Nephron (organoid): ENCODE results near the gene IL23R.

Source experiments
- H3K27ac Mint-ChIP-seq, 3 experiments: 2 replicates each; pipeline ENCODE4 v1.8.0; 2020; ENCODE audit warnings: mixed read lengths in 3 of 3, mild to moderate bottlenecking in 2 of 3, moderate library complexity in 1 of 3
- H3K27me3 Mint-ChIP-seq: 2 replicates; pipeline ENCODE4 v1.8.0; 2021; ENCODE audit warnings: low read depth, mild to moderate bottlenecking, moderate library complexity, mixed read lengths
- H3K36me3 Mint-ChIP-seq: 2 replicates; pipeline ENCODE4 v1.8.0; 2020; ENCODE audit warnings: low read depth, mixed read lengths
- H3K4me1 Mint-ChIP-seq: 2 replicates; pipeline ENCODE4 v1.8.0; 2020; ENCODE audit warnings: mixed read lengths
- H3K4me3 Mint-ChIP-seq, 3 experiments: 2 replicates each; pipeline ENCODE4 v1.8.0; 2020; ENCODE audit warnings: mild to moderate bottlenecking in 3 of 3, mixed read lengths in 3 of 3, moderate library complexity in 2 of 3
- H3K9me3 Mint-ChIP-seq: 2 replicates; pipeline ENCODE4 v1.8.0; 2020; ENCODE audit warnings: mixed read lengths
- CTCF ChIP-seq, 3 experiments: fragments of 200-600 bp; sonication (generic); IDR thresholded peaks; one replicate each; pipeline ENCODE4 v1.5.0; 2021; ENCODE audit warnings: antibody characterized with exemption in 3 of 3; ENCODE audit not compliant: unreplicated experiment in 3 of 3

IL23R gene

GRCh38 chr1:67169932-67170331 is 3.7 kb downstream of the IL23R start:
- Mint-ChIP-seq H3K4me3 (no peak overlapping the region), H3K27me3 (peaks cover 2% of the 10 kb centered on the region), H3K36me3 (no peaks in the 10 kb centered on the region), H3K9me3 (no peaks in the 10 kb centered on the region), H3K4me1 (no peaks in the 10 kb centered on the region), H3K27ac (peak overlapping the region in 1 of 3 experiments; percentile 78)
- no peak for TF ChIP-seq CTCF (IDR thresholded peaks at IDR 0.05; ENCODE audit: unreplicated experiment in 3 of 3)

GRCh38 chr1:67170751-67171573 is 4.7 kb downstream of the IL23R start:
- H3K4me3 Mint-ChIP-seq, result no peak overlapping the region

DNA sequence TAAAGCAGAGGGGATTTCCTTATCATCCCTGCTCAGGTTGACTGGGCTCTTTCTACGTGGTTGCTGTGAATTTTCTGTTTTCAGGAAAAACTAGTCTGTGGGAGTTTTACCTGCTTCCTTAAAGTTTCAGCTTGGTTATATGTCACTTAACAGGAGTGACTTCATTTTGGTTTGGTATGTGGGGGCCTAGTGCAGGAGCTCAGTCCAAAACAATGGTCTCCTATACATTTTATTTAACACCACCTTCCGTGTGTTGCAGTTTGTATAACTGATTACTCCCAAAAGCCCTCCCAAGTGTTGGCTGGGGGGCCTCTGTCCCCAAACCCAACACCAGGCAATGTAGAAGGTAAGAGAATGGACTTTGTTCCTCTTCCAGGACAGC is 5.3 kb downstream of the IL23R start:
- no peak overlapping the region for H3K4me3 Mint-ChIP-seq
- no peaks in the 10 kb centered on the region for H3K4me1 Mint-ChIP-seq
- H3K36me3 Mint-ChIP-seq, result no peaks in the 10 kb centered on the region
- H3K27me3 Mint-ChIP-seq, result peaks cover 4% of the 10 kb centered on the region
- TF ChIP-seq CTCF (IDR thresholded peaks at IDR 0.05; ENCODE audit: unreplicated experiment in 3 of 3), result no peak
- H3K9me3 Mint-ChIP-seq, result peaks cover 3% of the 10 kb centered on the region
- no peak overlapping the region for H3K27ac Mint-ChIP-seq

More at GRCh38 chr1:67170751-67171573, 4.7 kb downstream of the IL23R start:
- TF ChIP-seq CTCF (IDR thresholded peaks at IDR 0.05; ENCODE audit: unreplicated experiment in 3 of 3), result no peak
- H3K9me3 Mint-ChIP-seq, result peaks cover under 1% of the 10 kb centered on the region
- peak overlapping the region in 1 of 3 experiments; percentile 15 for H3K27ac Mint-ChIP-seq
- H3K27me3 Mint-ChIP-seq, result peaks cover 4% of the 10 kb centered on the region
- H3K36me3 Mint-ChIP-seq, result no peaks in the 10 kb centered on the region
- no peaks in the 10 kb centered on the region for H3K4me1 Mint-ChIP-seq

DNA sequence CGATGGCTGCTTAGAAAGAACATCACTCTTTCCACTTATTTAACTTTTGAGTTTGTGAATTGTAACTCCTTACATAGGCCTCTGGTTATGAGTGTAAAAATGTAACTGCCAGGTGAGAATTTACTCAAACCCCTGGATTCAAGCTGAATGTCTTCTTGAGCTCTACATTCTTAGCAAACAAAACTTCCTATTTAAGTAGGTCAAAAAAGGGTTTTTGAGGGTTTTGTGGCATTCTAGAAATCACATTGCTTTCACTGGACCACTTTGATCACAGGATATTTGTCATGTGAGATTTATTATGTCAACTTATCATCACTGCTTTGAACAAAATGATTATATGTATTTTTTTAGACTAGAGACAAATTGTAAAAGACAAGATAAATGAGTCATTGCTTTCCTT is 5.7 kb downstream of the IL23R start:
- no peak for TF ChIP-seq CTCF (IDR thresholded peaks at IDR 0.05; ENCODE audit: unreplicated experiment in 3 of 3)
- no peaks in the 10 kb centered on the region for H3K36me3 Mint-ChIP-seq
- no peak overlapping the region for H3K4me3 Mint-ChIP-seq
- no peak overlapping the region for H3K27ac Mint-ChIP-seq
- peaks cover 4% of the 10 kb centered on the region for H3K27me3 Mint-ChIP-seq
- H3K4me1 Mint-ChIP-seq, result no peaks in the 10 kb centered on the region
- H3K9me3 Mint-ChIP-seq, result peaks cover 3% of the 10 kb centered on the region

DNA sequence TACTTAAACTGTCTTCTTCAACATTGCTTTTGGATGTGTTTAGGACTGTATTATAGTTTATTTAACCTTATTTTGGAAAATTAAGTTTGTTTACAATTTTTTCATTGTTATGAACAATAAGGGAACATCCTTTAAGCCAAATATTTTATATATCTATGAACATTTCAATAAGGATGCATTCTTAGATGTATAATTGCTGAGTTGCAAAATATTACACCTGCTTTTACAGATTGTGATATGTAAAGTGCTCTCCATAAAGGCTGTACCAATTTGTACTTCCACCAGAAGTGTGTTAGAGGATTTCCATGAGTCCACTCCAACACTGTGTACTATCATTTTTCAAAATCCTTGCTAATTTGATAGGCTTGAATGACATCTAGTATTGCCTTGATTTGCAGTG is 7.7 kb downstream of the IL23R start:
- peaks cover 3% of the 10 kb centered on the region for H3K9me3 Mint-ChIP-seq
- H3K36me3 Mint-ChIP-seq, result no peaks in the 10 kb centered on the region
- no peaks in the 10 kb centered on the region for H3K4me1 Mint-ChIP-seq
- H3K27ac Mint-ChIP-seq, result no peak overlapping the region
- H3K4me3 Mint-ChIP-seq, result no peak overlapping the region
- no peak for TF ChIP-seq CTCF (IDR thresholded peaks at IDR 0.05; ENCODE audit: unreplicated experiment in 3 of 3)
- H3K27me3 Mint-ChIP-seq, result peaks cover 4% of the 10 kb centered on the region
